ENCODE measurements around the gene TTC9B. TPM values are rescaled to one million over a fixed set of nuclear protein-coding genes. Genes with fewer than 3 reads are reported as not detected.

TTC9B gene
- total and polyA plus RNA-seq, 2 of the 4 experiments (the other 2 are of a cell fraction) = not detected

GRCh38 chr19:40190891-40191835 is 27.0 kb downstream of the TTC9B start, which contains the start of gene MAP3K10:
TSS of gene MAP3K10 (plus strand) at chr19:40191426. CDS start at chr19:40192032, 606 bp downstream.
- 0% methylated on average over 53 of the region's 116 CpGs; no CpG with 5 or more reads in 1 of the 2 experiments for WGBS, 2 experiments (ENCODE audit: extremely low coverage in 2 of 2, insufficient read length in 1 of 2)
- H3K4me1 ChIP-seq (ENCODE audit: control insufficient read depth, insufficient read depth, low read length) = peaks cover 9% of the 10 kb centered on the region
- peak within 1 kb of the TSS; percentile 90 for H2AFZ ChIP-seq (replicated peaks; ENCODE audit: low read length, poor library complexity)
- H4K5ac ChIP-seq (ENCODE audit: low read depth, low read length) = peak within 1 kb of the TSS; percentile 95
- peaks cover 5 to 26% of the 10 kb centered on the region in 2 experiments for H3K79me1 ChIP-seq (ENCODE audit: low read depth in 1 of 2, low read length in 2 of 2)
- H3K56ac ChIP-seq (ENCODE audit: extremely low read depth, insufficient read depth, low read length) = peak within 1 kb of the TSS; percentile 42
- peak within 1 kb of the TSS; percentile 54; the same call in 1 of the 2 replicates for H4K91ac ChIP-seq (ENCODE audit: insufficient read depth, low read depth, low read length)
- H3K9me3 ChIP-seq (ENCODE audit: control insufficient read depth, insufficient read depth, low read length) = no peaks in the 10 kb centered on the region
- H2AK9ac ChIP-seq (replicated peaks; ENCODE audit: low read depth, low read length, poor library complexity) = peak within 1 kb of the TSS; percentile 79
- peak; percentile 93 for ATAC-seq (ENCODE audit: low read depth)
- dilution Hi-C loops (cut with HindIII; ENCODE audit: low sequenced_read_pairs, unreplicated experiment) (no loop called here), intact Hi-C loops (cut with micrococcal nuclease) (loop anchor here (2.0 kb wide), 1 partner anchor 44 kb away; no protein-coding TSS in a partner anchor), in situ Hi-C loops (cut with MboI; ENCODE audit: low sequenced_read_pairs) (no loop called here)
- no TSS peak for BruUV-seq (replicated peaks)
- H2BK120ac ChIP-seq (ENCODE audit: low read depth, low read length) = peak within 1 kb of the TSS; percentile 62
- peak within 1 kb of the TSS; percentile 62 for H2BK5ac ChIP-seq (ENCODE audit: low read depth, low read length, poor library complexity, severe bottlenecking)
- no peaks in the 10 kb centered on the region for H3K36me3 ChIP-seq (ENCODE audit: control insufficient read depth, insufficient read depth, low read length)
- H3K23ac ChIP-seq (ENCODE audit: low read depth, low read length) = peak within 1 kb of the TSS; percentile 74; the same call in 1 of the 2 replicates
- H2AK5ac ChIP-seq (ENCODE audit: low read depth, low read length) = no peak within 1 kb of the TSS
- peak within 1 kb of the TSS; percentile 96 for H3K4me3 ChIP-seq (ENCODE audit: insufficient read depth, low read depth, low read length)
- peak within 1 kb of the TSS; percentile 96 for H3K27ac ChIP-seq (ENCODE audit: insufficient read depth, low read length)
- POLR2A ChIA-PET (ENCODE audit: unreplicated experiment) = interaction anchor here (0.5 to 0.6 kb wide), 2 partner anchors 10 to 1964 kb away, joined by 3 to 6 read pairs; no protein-coding TSS in a partner anchor
- H3K27me3 ChIP-seq (ENCODE audit: control insufficient read depth, insufficient read depth, low read length) = no peaks in the 10 kb centered on the region
- H4K20me1 ChIP-seq (ENCODE audit: insufficient read depth, low read length) = no peaks in the 10 kb centered on the region
- peak within 1 kb of the TSS; percentile 6; the same call in 1 of the 3 replicates for H2BK15ac ChIP-seq (ENCODE audit: low read depth, low read length)
- CTCF ChIA-PET = interaction anchor here (0.6 kb wide), 1 partner anchor 13 kb away, joined by 3 read pairs; no protein-coding TSS in a partner anchor
- peak within 1 kb of the TSS; percentile 92 for H3K18ac ChIP-seq (ENCODE audit: low read depth, low read length)
- no peak within 1 kb of the TSS for H2BK20ac ChIP-seq (ENCODE audit: low read depth, low read length)
- peak; percentile 51 for DNase-seq
- peaks cover 6% of the 10 kb centered on the region for H3K9me1 ChIP-seq (ENCODE audit: insufficient read depth, low read length)
- TF ChIP-seq RCOR1 (IDR thresholded peaks at IDR 0.05; ENCODE audit: insufficient replicate concordance, low read length) (no peak), MAZ (IDR thresholded peaks at IDR 0.05; ENCODE audit: borderline replicate concordance, low read depth, low read length) (peak; percentile 70; the same call in 1 of the 2 replicates)
- peak within 1 kb of the TSS; percentile 95 for H3K9ac ChIP-seq (ENCODE audit: low read depth, low read length)
- peak within 1 kb of the TSS; percentile 95 for H3K4me2 ChIP-seq (ENCODE audit: low read depth, low read length)
- peak within 1 kb of the TSS; percentile 71 for H3K4ac ChIP-seq (ENCODE audit: low read depth, low read length)
- peak within 1 kb of the TSS; percentile 80 to 81 for H4K8ac ChIP-seq (ENCODE audit: low read depth in 2 of 2, low read length in 2 of 2)
- H3K14ac ChIP-seq (replicated peaks; ENCODE audit: low read depth, low read length) = peak within 1 kb of the TSS; percentile 71
